Adrenal gland (tissue), 12 donors: Measurements from ENCODE around the gene AUTS2. TPM values are rescaled to one million over a fixed set of nuclear protein-coding genes. Genes with fewer than 3 reads are reported as not detected.

Experiments
- DNase-seq, 7 donors: peaks; one replicate each; pipeline ENCODE4 v3.0.0-alpha.2; 2019 to 2020
- H3K27ac ChIP-seq, 5 donors: fragments of 200-600 bp; sonication (generic) in 4 of 5; 1 replicate in 3 of 5; 2 replicates in 2 of 5; pipeline versions ENCODE4 v1.5.1 to v1.8.0; 2016 to 2020; ENCODE audit warnings: mild to moderate bottlenecking in 1 of 5
- H3K27me3 ChIP-seq: fragments of 200-600 bp; 2 replicates; pipeline ENCODE4 v1.8.0; 2021
- H3K36me3 ChIP-seq, 2 donors: fragments of 200-600 bp; replicated peaks in 1 of 2; 1 replicate in 1 of 2; 2 replicates in 1 of 2; pipeline versions ENCODE4 v1.5.1 to v1.8.0; 2018 to 2022
- H3K4me1 ChIP-seq, 2 donors: fragments of 200-600 bp; replicated peaks in 1 of 2; 1 replicate in 1 of 2; 2 replicates in 1 of 2; pipeline versions ENCODE4 v1.5.1 to v1.8.0; 2018 to 2021
- H3K4me3 ChIP-seq, 4 donors: fragments of 200-600 bp; sonication (generic) in 3 of 4; one replicate each; pipeline ENCODE4 v1.5.1; 2016 to 2018
- H3K9me3 ChIP-seq, 3 donors: fragments of 200-600 bp; sonication (generic) in 1 of 3; replicated peaks in 1 of 3; 1 replicate in 2 of 3; 2 replicates in 1 of 3; pipeline versions ENCODE4 v1.5.1 to v1.8.0; 2016 to 2021
- CTCF ChIP-seq, 6 experiments: fragments of 450-650 bp in 4 of 6; fragments of 200-600 bp in 2 of 6; sonication (generic) in 1 of 6; IDR thresholded peaks; 1 replicate in 5 of 6; 2 replicates in 1 of 6; pipeline versions ENCODE4 v1.5.1 to v1.8.0; 2016 to 2021; ENCODE audit warnings: antibody characterized with exemption in 6 of 6, mild to moderate bottlenecking in 2 of 6, moderate library complexity in 1 of 6
- POLR2A ChIP-seq, 2 donors: fragments of 450-650 bp; IDR thresholded peaks; one replicate each; pipeline ENCODE4 v1.6.1; 2017; ENCODE audit warnings: antibody characterized with exemption in 2 of 2, mild to moderate bottlenecking in 2 of 2, moderate library complexity in 1 of 2
- WGBS, 4 donors: extraction: QIAGEN DNeasy Blood & Tissue Kit in 2 of 4; methylation state at CpG; one replicate each; pipeline versions ENCODE4 v1.1.5 to v1.1.7; 2013 to 2017; 5-methylcytosine and 5-hydroxymethylcytosine counted together
- intact Hi-C, 2 donors: fragments of 100-400 bp; cut with DNase I; formaldehyde crosslinking; loops; one replicate each; pipeline versions ENCODE4 v1.14.1 to v1.15.0; 2022 to 2023
- polyA plus RNA-seq, 3 donors: library from polyadenylated mRNA; stranded (reverse); fragments of 200-250 nt in 2 of 3; fragments of 350-450 nt in 1 of 3; fragmentation: Illumina TruSeq in 1 of 3; extraction: RNeasy Lipid Tissue Mini Kit (QIAGEN cat#74804) in 1 of 3; gene quantifications; one replicate each; pipeline ENCODE4 v1.2.3, GENCODE V29; 2013 to 2014
- total RNA-seq, 9 donors: library from RNA; depleted of rRNA in 4 of 9; stranded (reverse); fragments of >200 nt in 4 of 9; fragments of 120-200 nt in 1 of 9; fragmentation: NEBNext Ultra II Directional in 1 of 9; extraction: Animal tissue kit (Norgen Biotek cat#: 25700) in 1 of 9; gene quantifications; one replicate each; pipeline versions ENCODE4 v1.1.0 to v1.2.4, GENCODE V29; 2013 to 2023
- donor health status: healthy with polysubstance abuse.
- donor health status: Bipolar disorder and iron deficiency.
- donor health status: DM: yes; HTN: yes; CAD: no.
- donor health status: DM: no; HTN: no; CAD: no.
- donor health status: DM: no; HTN: no; CAD: no.
- donor health status: DM: yes; HTN: yes; CAD: no.

The AUTS2 gene
- total and polyA plus RNA-seq, 12 donors = 6.4 to 44.0 (median 15.2) TPM

GRCh38 chr7:70766694-70767093 is 1168.4 kb downstream of the AUTS2 start:
- intact Hi-C loops = no loop called here
- no peaks in the 10 kb centered on the region for H3K27me3 ChIP-seq
- H3K4me3 ChIP-seq = no peak overlapping the region
- H3K27ac ChIP-seq = no peak overlapping the region
- 94 to 100% (median 96%) methylated on average over 4 of the region's 4 CpGs for WGBS, 4 donors
- no peaks in the 10 kb centered on the region for H3K4me1 ChIP-seq
- TF ChIP-seq CTCF (IDR thresholded peaks at IDR 0.05) = no peak
- no peak for TF ChIP-seq POLR2A (IDR thresholded peaks at IDR 0.05)
- peaks cover 0 to 7% of the 10 kb centered on the region in 2 donors for H3K36me3 ChIP-seq
- H3K9me3 ChIP-seq = no peaks in the 10 kb centered on the region
- DNase-seq = no peak

DNA sequence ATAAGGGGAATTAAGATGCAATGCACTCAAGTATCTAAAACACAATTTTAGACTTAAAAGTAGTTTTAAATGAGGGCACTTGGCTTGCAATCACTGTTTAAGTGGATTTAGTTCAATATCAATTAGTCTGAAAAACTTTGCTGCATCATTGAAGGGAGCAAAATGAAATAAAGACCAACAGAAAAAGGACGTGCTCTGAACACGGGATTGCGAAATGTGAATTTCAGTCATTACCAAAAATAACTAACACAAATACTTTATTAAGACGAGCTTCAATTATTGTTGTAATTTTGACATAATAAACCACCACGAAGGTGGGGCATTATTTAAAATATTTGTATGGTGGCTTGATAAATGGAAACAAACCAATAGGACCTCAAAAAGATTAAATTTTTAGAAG is 1171.9 kb downstream of the AUTS2 start:
- 87 to 94% (median 88%) methylated on average over 5 of the region's 5 CpGs for WGBS, 4 donors
- peaks cover 0 to 7% of the 10 kb centered on the region in 2 donors for H3K36me3 ChIP-seq
- H3K9me3 ChIP-seq = no peaks in the 10 kb centered on the region
- no peak for DNase-seq
- no peak overlapping the region for H3K27ac ChIP-seq
- peaks cover 0 to 10% of the 10 kb centered on the region in 2 donors for H3K4me1 ChIP-seq
- no peak for TF ChIP-seq POLR2A (IDR thresholded peaks at IDR 0.05)
- H3K27me3 ChIP-seq = no peaks in the 10 kb centered on the region
- H3K4me3 ChIP-seq = no peak overlapping the region
- intact Hi-C loops = no loop called here

DNA sequence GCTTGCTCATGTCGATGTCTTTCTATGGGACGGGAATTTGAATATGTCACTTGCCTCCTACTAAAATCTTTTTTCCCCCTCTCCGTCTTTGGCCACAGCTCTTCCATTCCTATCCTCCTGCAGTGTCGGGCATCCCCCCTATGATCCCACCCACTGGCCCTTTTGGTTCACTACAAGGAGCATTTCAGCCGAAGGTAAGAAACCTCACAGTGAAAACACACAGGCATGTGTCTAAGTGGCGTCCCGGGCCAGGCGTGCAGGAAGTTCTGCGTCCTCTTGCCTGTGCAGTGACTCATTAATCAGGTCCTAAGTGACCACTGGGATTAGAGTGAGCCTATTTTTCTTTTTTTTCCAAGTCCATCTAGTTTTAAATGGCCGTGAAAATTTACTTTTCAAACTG is 1173.2 kb downstream of the AUTS2 start:
- no peak for DNase-seq
- no peaks in the 10 kb centered on the region for H3K9me3 ChIP-seq
- WGBS, 4 donors = 92 to 95% (median 94%) methylated on average over 10 of the region's 10 CpGs
- TF ChIP-seq POLR2A (IDR thresholded peaks at IDR 0.05) = no peak
- TF ChIP-seq CTCF (IDR thresholded peaks at IDR 0.05) = no peak
- intact Hi-C loops = no loop called here
- H3K4me3 ChIP-seq = no peak overlapping the region
- H3K4me1 ChIP-seq = peaks cover 0 to 10% of the 10 kb centered on the region in 2 donors
- no peak overlapping the region for H3K27ac ChIP-seq
- peaks cover 0 to 4% of the 10 kb centered on the region in 2 donors for H3K36me3 ChIP-seq
- no peaks in the 10 kb centered on the region for H3K27me3 ChIP-seq

DNA sequence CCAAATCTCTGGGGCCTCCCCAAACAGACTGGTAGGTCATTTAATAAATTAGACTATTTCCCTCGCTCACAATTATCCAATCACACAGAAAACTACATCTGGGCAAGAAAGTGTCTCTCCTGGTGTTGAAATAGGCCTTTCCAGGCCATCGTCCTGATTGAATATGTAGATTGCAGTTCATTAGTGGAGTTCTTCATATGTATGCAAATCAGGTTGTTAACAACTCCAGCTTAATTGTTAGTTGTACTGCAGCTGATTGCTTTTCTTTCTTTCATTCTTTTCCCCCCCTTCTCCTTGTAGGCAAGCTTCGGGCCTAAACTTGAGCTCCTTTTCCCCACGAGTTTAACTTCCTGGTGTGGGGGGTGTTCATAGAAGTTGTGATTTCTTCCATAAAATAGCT is 1174.6 kb downstream of the AUTS2 start:
- TF ChIP-seq POLR2A (IDR thresholded peaks at IDR 0.05) (no peak), CTCF (IDR thresholded peaks at IDR 0.05) (no peak)
- Histone ChIP-seq H3K4me3 (no peak overlapping the region), H3K27ac (no peak overlapping the region), H3K36me3 (no peaks in the 10 kb centered on the region), H3K27me3 (no peaks in the 10 kb centered on the region), H3K9me3 (no peaks in the 10 kb centered on the region), H3K4me1 (peaks cover 0 to 10% of the 10 kb centered on the region in 2 donors)
- DNase-seq = no peak
- intact Hi-C loops = no loop called here
- 88 to 100% (median 93%) methylated on average over 4 of the region's 4 CpGs for WGBS, 4 donors

DNA sequence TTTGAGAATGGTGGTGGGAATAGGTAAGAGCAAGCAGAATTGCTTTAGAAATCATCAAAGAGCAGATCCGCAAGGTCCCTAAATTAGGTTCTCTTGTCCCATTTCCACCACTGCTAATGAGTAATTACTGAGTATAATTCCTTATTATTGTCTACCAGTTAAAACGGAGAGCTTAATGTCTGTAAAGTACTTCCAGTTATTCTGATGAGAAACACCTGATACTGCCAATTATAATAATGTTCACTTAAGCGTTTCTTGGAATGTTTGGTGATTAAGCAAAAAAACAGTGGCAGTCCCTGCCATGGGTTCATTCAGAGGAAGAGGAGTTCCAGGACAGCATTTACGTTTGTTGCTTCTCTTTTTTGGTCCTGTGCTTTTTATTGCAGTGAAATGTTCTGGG is 1175.1 kb downstream of the AUTS2 start:
- H3K4me3 ChIP-seq = no peak overlapping the region
- H3K36me3 ChIP-seq = peaks cover 0 to under 1% of the 10 kb centered on the region in 2 donors
- H3K27ac ChIP-seq = no peak overlapping the region
- no peak for DNase-seq
- WGBS, 4 donors = 80 to 84% (median 81%) methylated on average over 4 of the region's 4 CpGs
- H3K27me3 ChIP-seq = no peaks in the 10 kb centered on the region
- no peak for TF ChIP-seq CTCF (IDR thresholded peaks at IDR 0.05)
- TF ChIP-seq POLR2A (IDR thresholded peaks at IDR 0.05) = no peak
- no peaks in the 10 kb centered on the region for H3K9me3 ChIP-seq
- H3K4me1 ChIP-seq = peaks cover 0 to 10% of the 10 kb centered on the region in 2 donors
- intact Hi-C loops = no loop called here
